ENCODE data around the gene GRIA1.

DNA sequence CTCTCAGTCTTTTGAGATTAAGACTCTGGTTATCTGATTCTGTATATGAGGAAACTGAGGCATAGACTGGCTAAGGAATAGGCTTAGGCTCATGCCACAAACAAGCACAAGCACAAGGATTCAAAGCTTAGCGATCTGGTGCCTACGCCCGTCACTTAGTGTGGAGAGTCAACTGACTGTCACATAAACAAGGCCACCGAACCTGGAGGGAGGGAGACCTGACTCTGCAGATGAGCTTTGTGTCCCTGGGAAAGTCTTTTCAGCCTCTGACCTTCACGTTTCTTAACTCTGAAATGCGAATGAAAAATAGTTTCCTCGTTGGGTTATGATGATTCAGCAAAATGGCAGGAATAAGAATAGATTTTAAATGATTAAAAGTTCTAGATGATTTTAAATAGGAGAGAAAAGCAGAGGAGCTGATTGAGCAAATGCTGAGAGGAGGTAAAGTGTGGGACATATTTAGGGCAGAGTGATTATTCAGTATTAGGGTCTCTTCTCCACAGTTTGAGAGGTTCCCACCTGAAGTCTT is 135.4 kb downstream of the GRIA1 start:
- no peak for TF ChIP-seq EZH2 (IDR thresholded peaks at IDR 0.05; ENCODE audit: borderline replicate concordance, insufficient read depth, low read depth, low read length, poor library complexity, severe bottlenecking)
- TF ChIP-seq, protein P1, sequence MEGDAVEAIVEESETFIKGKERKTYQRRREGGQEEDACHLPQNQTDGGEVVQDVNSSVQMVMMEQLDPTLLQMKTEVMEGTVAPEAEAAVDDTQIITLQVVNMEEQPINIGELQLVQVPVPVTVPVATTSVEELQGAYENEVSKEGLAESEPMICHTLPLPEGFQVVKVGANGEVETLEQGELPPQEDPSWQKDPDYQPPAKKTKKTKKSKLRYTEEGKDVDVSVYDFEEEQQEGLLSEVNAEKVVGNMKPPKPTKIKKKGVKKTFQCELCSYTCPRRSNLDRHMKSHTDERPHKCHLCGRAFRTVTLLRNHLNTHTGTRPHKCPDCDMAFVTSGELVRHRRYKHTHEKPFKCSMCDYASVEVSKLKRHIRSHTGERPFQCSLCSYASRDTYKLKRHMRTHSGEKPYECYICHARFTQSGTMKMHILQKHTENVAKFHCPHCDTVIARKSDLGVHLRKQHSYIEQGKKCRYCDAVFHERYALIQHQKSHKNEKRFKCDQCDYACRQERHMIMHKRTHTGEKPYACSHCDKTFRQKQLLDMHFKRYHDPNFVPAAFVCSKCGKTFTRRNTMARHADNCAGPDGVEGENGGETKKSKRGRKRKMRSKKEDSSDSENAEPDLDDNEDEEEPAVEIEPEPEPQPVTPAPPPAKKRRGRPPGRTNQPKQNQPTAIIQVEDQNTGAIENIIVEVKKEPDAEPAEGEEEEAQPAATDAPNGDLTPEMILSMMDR (IDR thresholded peaks at IDR 0.05), result no peak

Data from B cell (primary cell).